ENCODE results near the gene PTGES2. TPM values are rescaled to one million over a fixed set of nuclear protein-coding genes. Genes with fewer than 3 reads are reported as not detected.
A peak's percentile ranks its signal among the peaks of the same experiment; 100 is the strongest.

Gene PTGES2
- total and polyA plus RNA-seq, 2 of the 13 experiments (the other 11 are each of a cell fraction or from before 2014, with no cell fraction given) = 63.7 to 79.8 TPM

GRCh38 chr9:128101231-128101661 lies 26.3 kb downstream of the PTGES2 start (continued):
- TF ChIP-seq, protein P1, sequence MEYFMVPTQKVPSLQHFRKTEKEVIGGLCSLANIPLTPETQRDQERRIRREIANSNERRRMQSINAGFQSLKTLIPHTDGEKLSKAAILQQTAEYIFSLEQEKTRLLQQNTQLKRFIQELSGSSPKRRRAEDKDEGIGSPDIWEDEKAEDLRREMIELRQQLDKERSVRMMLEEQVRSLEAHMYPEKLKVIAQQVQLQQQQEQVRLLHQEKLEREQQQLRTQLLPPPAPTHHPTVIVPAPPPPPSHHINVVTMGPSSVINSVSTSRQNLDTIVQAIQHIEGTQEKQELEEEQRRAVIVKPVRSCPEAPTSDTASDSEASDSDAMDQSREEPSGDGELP (IDR thresholded peaks at IDR 0.05; ENCODE audit: borderline replicate concordance, low read depth) = no peak
- TF ChIP-seq ZNF609 (CRISPR knock-in tag; IDR thresholded peaks at IDR 0.05; ENCODE audit: borderline replicate concordance) = no peak
- TF ChIP-seq PAF1 (CRISPR knock-in tag; IDR thresholded peaks at IDR 0.05) = no peak
- TF ChIP-seq RBM22 (optimal IDR thresholded peaks at IDR 0.05; ENCODE audit: low read length) = peak; percentile 78
- no peak for TF ChIP-seq ZNF232 (CRISPR knock-in tag; IDR thresholded peaks at IDR 0.05; ENCODE audit: borderline replicate concordance)
- no peak for TF ChIP-seq ZNF792 (CRISPR knock-in tag; IDR thresholded peaks at IDR 0.05)
- TF ChIP-seq GATA4 (IDR thresholded peaks at IDR 0.05; ENCODE audit: borderline replicate concordance, low read depth) = no peak
- no peak for TF ChIP-seq ARID2 (CRISPR knock-in tag; IDR thresholded peaks at IDR 0.05; ENCODE audit: borderline replicate concordance)
- TF ChIP-seq RERE (CRISPR knock-in tag; IDR thresholded peaks at IDR 0.05; ENCODE audit: low read depth) = no peak
- TF ChIP-seq DR1 (CRISPR knock-in tag; IDR thresholded peaks at IDR 0.05) = no peak
- no peak for TF ChIP-seq CC2D1A (CRISPR knock-in tag; IDR thresholded peaks at IDR 0.05)
- no peak for TF ChIP-seq HMG20A (CRISPR knock-in tag; IDR thresholded peaks at IDR 0.05; ENCODE audit: borderline replicate concordance)
- no peak for TF ChIP-seq ZNF230 (CRISPR knock-in tag; IDR thresholded peaks at IDR 0.05)
- TF ChIP-seq HDAC2 (CRISPR knock-in tag; IDR thresholded peaks at IDR 0.05) = no peak
- peak; percentile 70 for TF ChIP-seq SKI (IDR thresholded peaks at IDR 0.05; ENCODE audit: partially characterized antibody)
- TF ChIP-seq ZSCAN30 (CRISPR knock-in tag; IDR thresholded peaks at IDR 0.05) = no peak
- TF ChIP-seq ZMYM2 (CRISPR knock-in tag; IDR thresholded peaks at IDR 0.05) = no peak
- TF ChIP-seq ZSCAN5A (CRISPR knock-in tag; IDR thresholded peaks at IDR 0.05; ENCODE audit: borderline replicate concordance) = no peak
- no peak for TF ChIP-seq MIER3 (CRISPR knock-in tag; IDR thresholded peaks at IDR 0.05; ENCODE audit: borderline replicate concordance)
- TF ChIP-seq ZNF619 (CRISPR knock-in tag; IDR thresholded peaks at IDR 0.05) = no peak
